Lung (tissue), 16 donors: Measurements from ENCODE around the gene C1orf185. TPM values are rescaled to one million over a fixed set of nuclear protein-coding genes. Genes with fewer than 3 reads are reported as not detected.

Experiments used
- ATAC-seq: fragments of 200-7000 bp; cut with Tn5 transposase; one replicate; pipeline ENCODE4 v1.9.1; 2020; ENCODE audit warnings: moderate number of reproducible peaks; ENCODE audit not compliant: insufficient read depth, low FRiP score
- DNase-seq, 3 donors: peaks; one replicate each; pipeline ENCODE4 v3.0.0-alpha.2; 2013 to 2017
- H3K27ac ChIP-seq, 2 donors: one replicate each; pipeline ENCODE4 v1.5.1; 2013; ENCODE audit warnings: mild to moderate bottlenecking in 2 of 2, moderate library complexity in 2 of 2, control low read depth in 1 of 2, inconsistent platforms in 1 of 2, low read depth in 1 of 2, low read length in 1 of 2
- H3K27me3 ChIP-seq, 3 donors: one replicate each; pipeline ENCODE4 v1.5.1; 2013; ENCODE audit warnings: low read length in 2 of 3; ENCODE audit not compliant: control insufficient read depth in 3 of 3, insufficient read depth in 3 of 3
- H3K36me3 ChIP-seq, 4 donors: one replicate each; pipeline ENCODE4 v1.5.1; 2013; ENCODE audit warnings: low read length in 4 of 4, mild to moderate bottlenecking in 1 of 4, moderate library complexity in 1 of 4; ENCODE audit not compliant: control insufficient read depth in 4 of 4, insufficient read depth in 4 of 4
- H3K4me1 ChIP-seq, 5 donors: one replicate each; pipeline ENCODE4 v1.5.1; 2013; ENCODE audit warnings: low read length in 5 of 5, mild to moderate bottlenecking in 2 of 5, moderate library complexity in 1 of 5; ENCODE audit not compliant: control insufficient read depth in 5 of 5, insufficient read depth in 5 of 5
- H3K4me3 ChIP-seq: one replicate; pipeline ENCODE4 v1.5.1; 2013; ENCODE audit warnings: mild to moderate bottlenecking, control low read depth, moderate library complexity
- H3K9ac ChIP-seq, 2 donors: one replicate each; pipeline ENCODE4 v1.5.1; 2013; ENCODE audit warnings: low read length in 2 of 2, control low read depth in 1 of 2; ENCODE audit not compliant: insufficient read depth in 1 of 2
- H3K9me3 ChIP-seq, 4 donors: one replicate each; pipeline ENCODE4 v1.5.1; 2013; ENCODE audit warnings: low read length in 3 of 4, mild to moderate bottlenecking in 1 of 4, moderate library complexity in 1 of 4; ENCODE audit not compliant: control insufficient read depth in 4 of 4, insufficient read depth in 3 of 4
- WGBS, 2 donors: extraction: QIAGEN DNeasy Blood & Tissue Kit; methylation state at CpG; one replicate each; pipeline ENCODE4 v1.1.7; 2013; 5-methylcytosine and 5-hydroxymethylcytosine counted together
- long read RNA-seq, 5 donors: transcript quantifications; one replicate each; lab custom pipeline, GENCODE V29; 2026
- polyA plus RNA-seq, 2 donors: library from polyadenylated mRNA; stranded (reverse); fragments of 200-250 nt; gene quantifications; one replicate each; pipeline ENCODE4 v1.2.1, GENCODE V29; 2013
- total RNA-seq, 2 donors: library from RNA; depleted of rRNA in 1 of 2; stranded (reverse); fragments of >200 nt in 1 of 2; gene quantifications; one replicate each; pipeline ENCODE4 v1.2.1, GENCODE V29; 2014 to 2021
- TF ChIP-seq, protein P1 (sequence below): IDR thresholded peaks from 2 replicates; pipeline ENCODE4 v1.5.1; 2012; ENCODE audit warnings: mild to moderate bottlenecking; ENCODE audit errors: control extremely low read depth, extremely low read depth
- donor health status: control.
- donor health status: control.
- donor health status: Bipolar disorder and iron deficiency.
- donor health status: healthy.
- donor health status: DM: yes; HTN: yes; CAD: no.

Gene C1orf185
- total RNA-seq (not detected), polyA plus RNA-seq (not detected)
- long read RNA-seq, donor 1, result 0 reads
- long read RNA-seq, donor 2, result 0 reads
- long read RNA-seq, donor 3, result 0 reads
- long read RNA-seq, donor 4, result 0 reads
- long read RNA-seq, donor 5, result 0 reads

DNA sequence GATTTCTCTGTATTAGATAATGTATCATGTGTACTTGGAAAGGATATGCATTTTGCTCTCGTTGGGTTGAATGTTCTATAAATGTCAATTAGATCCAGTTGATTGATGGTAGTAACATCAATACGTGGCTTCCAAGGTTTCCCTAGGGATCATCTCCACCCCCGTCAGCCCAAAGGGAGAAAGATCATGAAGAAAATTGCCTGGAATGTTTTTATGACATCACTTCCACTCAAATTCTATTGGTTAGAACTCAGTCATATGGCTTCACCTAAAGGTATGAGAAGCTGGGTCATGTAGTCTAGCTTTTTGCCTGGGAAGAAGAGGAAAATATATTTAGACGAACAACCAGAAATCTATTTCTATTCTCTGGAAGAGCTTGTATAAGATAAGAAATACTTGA, at the start of gene C1orf185:
Gene C1orf185 (plus strand): TSS at position 253 of the 400 bp plus-strand sequence. CDS start 6 bp downstream, at position 259.
- TF ChIP-seq, protein P1, sequence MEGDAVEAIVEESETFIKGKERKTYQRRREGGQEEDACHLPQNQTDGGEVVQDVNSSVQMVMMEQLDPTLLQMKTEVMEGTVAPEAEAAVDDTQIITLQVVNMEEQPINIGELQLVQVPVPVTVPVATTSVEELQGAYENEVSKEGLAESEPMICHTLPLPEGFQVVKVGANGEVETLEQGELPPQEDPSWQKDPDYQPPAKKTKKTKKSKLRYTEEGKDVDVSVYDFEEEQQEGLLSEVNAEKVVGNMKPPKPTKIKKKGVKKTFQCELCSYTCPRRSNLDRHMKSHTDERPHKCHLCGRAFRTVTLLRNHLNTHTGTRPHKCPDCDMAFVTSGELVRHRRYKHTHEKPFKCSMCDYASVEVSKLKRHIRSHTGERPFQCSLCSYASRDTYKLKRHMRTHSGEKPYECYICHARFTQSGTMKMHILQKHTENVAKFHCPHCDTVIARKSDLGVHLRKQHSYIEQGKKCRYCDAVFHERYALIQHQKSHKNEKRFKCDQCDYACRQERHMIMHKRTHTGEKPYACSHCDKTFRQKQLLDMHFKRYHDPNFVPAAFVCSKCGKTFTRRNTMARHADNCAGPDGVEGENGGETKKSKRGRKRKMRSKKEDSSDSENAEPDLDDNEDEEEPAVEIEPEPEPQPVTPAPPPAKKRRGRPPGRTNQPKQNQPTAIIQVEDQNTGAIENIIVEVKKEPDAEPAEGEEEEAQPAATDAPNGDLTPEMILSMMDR, result no peak
- H3K9me3 ChIP-seq, result no peaks in the 10 kb centered on the region
- no peak within 1 kb of the TSS for H3K27ac ChIP-seq
- H3K36me3 ChIP-seq, result no peaks in the 10 kb centered on the region
- WGBS, 2 donors, result 71 to 72% methylated on average over 4 of the region's 4 CpGs
- no peak within 1 kb of the TSS for H3K4me3 ChIP-seq
- H3K27me3 ChIP-seq, result no peaks in the 10 kb centered on the region
- ATAC-seq (no peak), DNase-seq (no peak)
- H3K4me1 ChIP-seq, result no peaks in the 10 kb centered on the region
- H3K9ac ChIP-seq, result no peak within 1 kb of the TSS

- Histone ChIP-seq H3K4me1 (no peaks in the 10 kb centered on the region), H3K27ac (no peak overlapping the region), H3K36me3 (no peaks in the 10 kb centered on the region), H3K4me3 (no peak overlapping the region), H3K27me3 (no peaks in the 10 kb centered on the region), H3K9ac (no peak overlapping the region), H3K9me3 (no peaks in the 10 kb centered on the region)
- ATAC-seq (no peak), DNase-seq (no peak)
- 85 to 93% methylated on average over 5 of the region's 5 CpGs for WGBS, 2 donors
- TF ChIP-seq, protein P1, result peak; percentile 15
These were observed 43.2 kb upstream of the C1orf185 start for GRCh38 chr1:51058858-51059257.

DNA sequence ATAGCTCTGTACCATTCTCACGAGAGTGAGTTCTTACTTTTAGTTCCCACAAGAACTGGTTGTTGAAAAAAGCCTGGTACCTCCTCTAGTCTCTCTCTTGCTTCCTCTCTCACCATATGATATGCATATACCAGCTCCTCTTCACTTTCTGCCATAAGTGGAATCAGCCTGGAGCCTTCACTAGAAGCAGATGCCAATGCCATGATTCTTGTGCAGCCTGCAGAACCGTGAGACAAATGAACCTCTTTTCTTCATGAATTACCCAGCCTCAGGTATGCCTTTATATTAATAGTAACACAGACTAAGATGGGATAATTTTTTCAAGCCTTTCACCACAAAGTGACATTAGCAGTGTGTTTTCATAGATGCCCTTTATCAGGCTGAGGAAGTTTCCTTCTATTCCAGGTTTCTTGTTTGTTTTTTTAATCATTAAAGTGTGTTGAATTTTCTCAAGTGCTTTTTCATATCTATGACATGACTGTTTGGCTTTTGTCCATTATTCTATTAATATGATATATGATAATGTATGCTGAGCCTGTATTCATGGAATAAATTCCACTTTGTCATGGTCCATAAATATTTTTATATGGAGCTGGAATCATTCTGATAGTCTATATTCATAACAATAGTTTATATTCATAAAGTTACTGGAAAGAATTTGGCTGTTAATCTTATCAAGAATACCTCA, 40.7 kb upstream of the C1orf185 start:
- DNase-seq (no peak), ATAC-seq (no peak)
- Histone ChIP-seq H3K4me3 (no peak overlapping the region), H3K9me3 (no peaks in the 10 kb centered on the region), H3K4me1 (no peaks in the 10 kb centered on the region), H3K27me3 (no peaks in the 10 kb centered on the region), H3K9ac (no peak overlapping the region), H3K27ac (no peak overlapping the region), H3K36me3 (no peaks in the 10 kb centered on the region)
- TF ChIP-seq, protein P1, result no peak
- WGBS, 2 donors, result 80% methylated on average over 2 of the region's 2 CpGs
